Measurements from ENCODE around the gene LRRK1. TPM values are rescaled to one million over a fixed set of nuclear protein-coding genes. Genes with fewer than 3 reads are reported as not detected.

The LRRK1 gene
- total and polyA plus RNA-seq, 2 donors (not counting 1 experiment from before 2014, with no cell fraction given), result 19.8 to 53.0 TPM

DNA sequence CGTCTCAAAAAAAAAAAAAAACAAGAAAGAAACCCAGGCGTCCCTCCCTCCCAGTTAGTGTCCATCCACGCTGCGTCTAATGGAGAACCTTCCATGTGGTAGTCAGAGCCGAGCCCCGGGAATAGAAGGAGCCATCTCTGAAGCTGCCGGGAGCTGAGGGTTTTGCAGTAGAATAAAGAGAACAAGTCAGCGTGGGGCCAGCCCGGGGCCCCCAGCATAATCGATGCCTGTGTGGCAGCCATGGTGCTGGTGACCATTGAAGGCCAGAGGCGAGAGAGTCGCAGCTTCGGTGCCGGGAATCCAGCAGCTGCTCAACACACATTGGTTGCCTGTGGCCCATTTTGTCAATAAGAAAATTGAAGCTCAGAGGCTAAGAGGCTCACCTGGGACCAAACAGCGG is 181.0 kb downstream of the LRRK1 start:
- H3K4me3 ChIP-seq (ENCODE audit: control extremely low read depth in 1 of 5, extremely low read depth in 1 of 5, insufficient read depth in 1 of 5, low read depth in 2 of 5, low read length in 4 of 5), result no peak overlapping the region

DNA sequence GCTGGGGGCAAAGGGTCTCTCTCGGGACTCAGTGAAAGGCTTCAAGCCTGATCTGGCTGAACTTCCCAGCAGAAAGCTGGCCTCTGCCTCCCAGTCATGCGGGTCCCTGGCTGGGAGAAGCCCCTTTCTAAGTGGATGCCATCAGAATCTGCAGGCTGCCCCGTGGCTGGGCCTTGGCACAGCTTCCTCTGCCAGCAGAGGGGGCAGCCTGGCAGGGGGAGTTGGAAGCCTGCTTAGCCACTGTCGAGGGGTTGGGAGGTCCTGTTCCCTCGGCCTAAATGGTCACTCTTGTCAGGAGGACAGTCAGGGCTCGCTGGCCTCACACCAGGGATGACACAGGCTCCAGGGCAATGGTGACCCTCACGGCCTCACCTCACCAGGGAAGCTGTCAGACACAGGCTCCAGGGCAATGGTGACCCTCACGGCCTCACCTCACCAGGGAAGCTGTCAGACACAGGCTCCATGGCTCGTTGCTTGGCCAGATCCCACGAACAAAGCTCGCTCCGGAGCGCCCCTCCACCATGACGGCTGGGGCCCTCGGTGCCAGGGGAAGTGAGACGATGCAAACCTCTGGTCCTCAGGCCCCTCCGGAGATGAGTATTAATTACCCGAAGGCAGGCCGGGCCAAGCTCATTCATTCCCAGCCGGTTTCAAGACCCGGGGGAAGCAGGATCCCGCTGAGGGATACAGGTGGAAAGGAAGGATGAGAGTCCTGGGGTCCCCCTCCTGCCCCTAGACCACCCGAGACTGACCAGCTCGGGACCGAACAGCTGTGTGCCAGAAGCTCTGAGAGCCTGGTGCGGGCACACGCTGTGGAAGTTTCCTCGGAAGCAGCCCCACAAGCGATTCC is 181.7 kb downstream of the LRRK1 start:
- Histone ChIP-seq H3K79me2 (ENCODE audit: control insufficient read depth, insufficient read depth, low read length) (no peaks in the 10 kb centered on the region), H3K4me3 (ENCODE audit: control extremely low read depth in 1 of 5, extremely low read depth in 1 of 5, insufficient read depth in 1 of 5, low read depth in 2 of 5, low read length in 4 of 5) (no peak overlapping the region), H3K4me1 (ENCODE audit: control insufficient read depth in 2 of 2, insufficient read depth in 2 of 2, low read length in 2 of 2) (no peaks in the 10 kb centered on the region), H3K4me2 (replicated peaks; ENCODE audit: low read depth, low read length, poor library complexity, severe bottlenecking) (no peak overlapping the region), H3K27ac (ENCODE audit: low read length in 2 of 2) (no peak overlapping the region), H3K9ac (ENCODE audit: low read length) (no peak overlapping the region), H3K36me3 (replicated peaks in 1 of 2; ENCODE audit: control extremely low read depth in 1 of 2, control insufficient read depth in 1 of 2, extremely low read depth in 1 of 2, insufficient read depth in 2 of 2, low read length in 1 of 2) (no peaks in the 10 kb centered on the region), H3K27me3 (replicated peaks in 1 of 4; ENCODE audit: control extremely low read depth in 1 of 4, control insufficient read depth in 3 of 4, insufficient read depth in 4 of 4, low read length in 3 of 4) (no peaks in the 10 kb centered on the region), H2AFZ (ENCODE audit: insufficient read depth, low read depth, low read length, poor library complexity, severe bottlenecking) (no peak overlapping the region), H4K20me1 (ENCODE audit: control insufficient read depth, insufficient read depth, low read length, poor library complexity, severe bottlenecking) (no peaks in the 10 kb centered on the region), H3K9me3 (ENCODE audit: control extremely low read depth in 1 of 3, control insufficient read depth in 2 of 3, insufficient read depth in 1 of 3, low read length in 2 of 3) (peaks cover 0 to 11% (median 0%) of the 10 kb centered on the region in 3 donors)
- ATAC-seq (ENCODE audit: low read depth) (no peak), DNase-seq (no peak)
- POLR2A ChIA-PET, result no interaction called here
- no peak for TF ChIP-seq EZH2 (IDR thresholded peaks at IDR 0.05; ENCODE audit: borderline replicate concordance, insufficient read depth, low read depth, low read length, poor library complexity, severe bottlenecking)
- TF ChIP-seq, protein P1, sequence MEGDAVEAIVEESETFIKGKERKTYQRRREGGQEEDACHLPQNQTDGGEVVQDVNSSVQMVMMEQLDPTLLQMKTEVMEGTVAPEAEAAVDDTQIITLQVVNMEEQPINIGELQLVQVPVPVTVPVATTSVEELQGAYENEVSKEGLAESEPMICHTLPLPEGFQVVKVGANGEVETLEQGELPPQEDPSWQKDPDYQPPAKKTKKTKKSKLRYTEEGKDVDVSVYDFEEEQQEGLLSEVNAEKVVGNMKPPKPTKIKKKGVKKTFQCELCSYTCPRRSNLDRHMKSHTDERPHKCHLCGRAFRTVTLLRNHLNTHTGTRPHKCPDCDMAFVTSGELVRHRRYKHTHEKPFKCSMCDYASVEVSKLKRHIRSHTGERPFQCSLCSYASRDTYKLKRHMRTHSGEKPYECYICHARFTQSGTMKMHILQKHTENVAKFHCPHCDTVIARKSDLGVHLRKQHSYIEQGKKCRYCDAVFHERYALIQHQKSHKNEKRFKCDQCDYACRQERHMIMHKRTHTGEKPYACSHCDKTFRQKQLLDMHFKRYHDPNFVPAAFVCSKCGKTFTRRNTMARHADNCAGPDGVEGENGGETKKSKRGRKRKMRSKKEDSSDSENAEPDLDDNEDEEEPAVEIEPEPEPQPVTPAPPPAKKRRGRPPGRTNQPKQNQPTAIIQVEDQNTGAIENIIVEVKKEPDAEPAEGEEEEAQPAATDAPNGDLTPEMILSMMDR (IDR thresholded peaks at IDR 0.05), result no peak
- no peaks in the 10 kb centered on the region for H3K27me3 Mint-ChIP-seq
- CTCF ChIA-PET, result interaction anchor here (1.7 to 2.5 kb wide), 2 partner anchors 11 to 157 kb away, joined by 4 to 11 read pairs; no protein-coding TSS in a partner anchor
- intact Hi-C loops (cut with micrococcal nuclease), result no loop called here
- no peaks in the 10 kb centered on the region for H3K4me1 Mint-ChIP-seq
- H3K9me3 Mint-ChIP-seq (ENCODE audit: insufficient read depth), result peaks cover 4% of the 10 kb centered on the region
- H3K27ac Mint-ChIP-seq, result no peak overlapping the region
- H3K4me3 Mint-ChIP-seq, result no peak overlapping the region
- 94% methylated on average over 28 of the region's 29 CpGs for WGBS (ENCODE audit: insufficient coverage)

More for the DNA sequence above, 181.0 kb downstream of the LRRK1 start:
- Histone ChIP-seq H3K9ac (ENCODE audit: low read length) (no peak overlapping the region), H2AFZ (ENCODE audit: insufficient read depth, low read depth, low read length, poor library complexity, severe bottlenecking) (no peak overlapping the region), H3K79me2 (ENCODE audit: control insufficient read depth, insufficient read depth, low read length) (no peaks in the 10 kb centered on the region), H3K27ac (ENCODE audit: low read length in 2 of 2) (no peak overlapping the region), H3K27me3 (replicated peaks in 1 of 4; ENCODE audit: control extremely low read depth in 1 of 4, control insufficient read depth in 3 of 4, insufficient read depth in 4 of 4, low read length in 3 of 4) (no peaks in the 10 kb centered on the region), H3K9me3 (ENCODE audit: control extremely low read depth in 1 of 3, control insufficient read depth in 2 of 3, insufficient read depth in 1 of 3, low read length in 2 of 3) (peaks cover 0 to 11% (median 0%) of the 10 kb centered on the region in 3 donors), H3K4me2 (replicated peaks; ENCODE audit: low read depth, low read length, poor library complexity, severe bottlenecking) (no peak overlapping the region), H3K36me3 (replicated peaks in 1 of 2; ENCODE audit: control extremely low read depth in 1 of 2, control insufficient read depth in 1 of 2, extremely low read depth in 1 of 2, insufficient read depth in 2 of 2, low read length in 1 of 2) (no peaks in the 10 kb centered on the region), H4K20me1 (ENCODE audit: control insufficient read depth, insufficient read depth, low read length, poor library complexity, severe bottlenecking) (no peaks in the 10 kb centered on the region), H3K4me1 (ENCODE audit: control insufficient read depth in 2 of 2, insufficient read depth in 2 of 2, low read length in 2 of 2) (no peaks in the 10 kb centered on the region)
- no peak for ATAC-seq (ENCODE audit: low read depth)
- intact Hi-C loops (cut with micrococcal nuclease), result no loop called here
- no peaks in the 10 kb centered on the region for H3K27me3 Mint-ChIP-seq
- H3K4me1 Mint-ChIP-seq, result no peaks in the 10 kb centered on the region
- ChIA-PET POLR2A (no interaction called here), CTCF (interaction anchor here (2.5 kb wide), 1 partner anchor 158 kb away, joined by 11 read pairs; no protein-coding TSS in a partner anchor)
- no peak for DNase-seq
- 98% methylated on average over 13 of the region's 15 CpGs for WGBS (ENCODE audit: insufficient coverage)
- TF ChIP-seq, protein P1 (IDR thresholded peaks at IDR 0.05), result no peak
- no peak for TF ChIP-seq EZH2 (IDR thresholded peaks at IDR 0.05; ENCODE audit: borderline replicate concordance, insufficient read depth, low read depth, low read length, poor library complexity, severe bottlenecking)
- no peak overlapping the region for H3K27ac Mint-ChIP-seq
- H3K9me3 Mint-ChIP-seq (ENCODE audit: insufficient read depth), result peaks cover 4% of the 10 kb centered on the region
- no peak overlapping the region for H3K4me3 Mint-ChIP-seq
